Measurements from ENCODE around the gene TBC1D20.
"Not testable (repeated sequence)": the region's sequence is repeated elsewhere in the genome, so short reads cannot be mapped to it uniquely, and the experiment has no call there.

The TBC1D20 gene, protein sequence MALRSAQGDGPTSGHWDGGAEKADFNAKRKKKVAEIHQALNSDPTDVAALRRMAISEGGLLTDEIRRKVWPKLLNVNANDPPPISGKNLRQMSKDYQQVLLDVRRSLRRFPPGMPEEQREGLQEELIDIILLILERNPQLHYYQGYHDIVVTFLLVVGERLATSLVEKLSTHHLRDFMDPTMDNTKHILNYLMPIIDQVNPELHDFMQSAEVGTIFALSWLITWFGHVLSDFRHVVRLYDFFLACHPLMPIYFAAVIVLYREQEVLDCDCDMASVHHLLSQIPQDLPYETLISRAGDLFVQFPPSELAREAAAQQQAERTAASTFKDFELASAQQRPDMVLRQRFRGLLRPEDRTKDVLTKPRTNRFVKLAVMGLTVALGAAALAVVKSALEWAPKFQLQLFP

GRCh38 chr20:462199-462991 is at the start of gene TBC1D20:
Gene TBC1D20 (minus strand): TSS chr20:462533. CDS start chr20:462405, 128 bp downstream.
- DNase-seq = peak; percentile 85 to 86

GRCh38 chr20:510328-511057 is 48.2 kb upstream of the TBC1D20 start:
- DNase-seq = not testable (repeated sequence)

GRCh38 chr20:508364-508787 is 46.0 kb upstream of the TBC1D20 start:
- DNase-seq = not testable (repeated sequence)

DNA sequence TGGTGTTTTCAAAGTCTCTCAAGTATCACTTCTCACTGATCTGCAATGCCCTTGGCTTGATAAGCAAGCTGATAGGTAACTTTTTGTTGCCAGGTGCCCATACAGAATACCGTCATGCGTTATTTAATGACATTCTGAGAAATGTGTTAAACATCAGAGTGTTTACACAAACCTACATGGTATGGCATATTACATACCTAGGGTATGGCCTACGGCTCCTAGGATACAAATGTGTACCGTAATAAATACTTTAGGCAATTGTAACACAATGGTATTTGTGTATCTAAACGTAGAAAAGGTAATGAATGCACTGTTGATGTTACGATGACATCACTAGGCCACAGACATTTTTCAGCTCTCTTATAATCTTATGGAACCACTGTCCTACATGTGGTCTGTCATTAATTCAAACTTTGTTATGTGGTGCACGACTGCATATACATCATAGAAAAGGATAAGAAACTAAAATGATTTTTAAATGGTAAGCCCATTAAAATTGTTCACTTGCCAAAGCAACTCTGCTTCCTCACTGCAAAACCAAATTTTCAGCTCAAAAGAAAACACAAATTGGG is 45.5 kb upstream of the TBC1D20 start:
- DNase-seq = no peak

- DNase-seq = no peak
These were observed 44.8 kb upstream of the TBC1D20 start for GRCh38 chr20:507006-507758.

GRCh38 chr20:504632-505075 is 42.3 kb upstream of the TBC1D20 start:
- DNase-seq = no peak

GRCh38 chr20:503048-503737 is 40.9 kb upstream of the TBC1D20 start:
- DNase-seq = no peak

DNA sequence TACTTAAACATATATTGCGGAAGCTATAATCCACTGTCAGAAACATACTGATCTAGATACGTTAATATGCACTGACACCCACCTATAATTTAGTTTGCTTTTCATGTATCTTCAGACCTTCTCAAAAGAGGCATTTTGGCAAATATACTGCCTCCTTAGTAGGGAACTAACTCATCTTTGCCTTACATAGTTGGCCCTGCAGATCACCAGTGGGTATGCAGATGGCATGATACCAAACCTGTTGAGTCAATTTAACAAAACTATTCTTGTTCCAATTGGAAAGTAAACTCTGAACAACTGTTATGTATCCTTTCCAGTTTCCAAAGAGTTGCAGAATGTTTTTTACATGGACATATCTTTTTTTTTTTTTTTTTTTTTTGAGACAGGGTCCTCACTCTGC is 35.6 kb upstream of the TBC1D20 start:
- DNase-seq = no peak

DNA sequence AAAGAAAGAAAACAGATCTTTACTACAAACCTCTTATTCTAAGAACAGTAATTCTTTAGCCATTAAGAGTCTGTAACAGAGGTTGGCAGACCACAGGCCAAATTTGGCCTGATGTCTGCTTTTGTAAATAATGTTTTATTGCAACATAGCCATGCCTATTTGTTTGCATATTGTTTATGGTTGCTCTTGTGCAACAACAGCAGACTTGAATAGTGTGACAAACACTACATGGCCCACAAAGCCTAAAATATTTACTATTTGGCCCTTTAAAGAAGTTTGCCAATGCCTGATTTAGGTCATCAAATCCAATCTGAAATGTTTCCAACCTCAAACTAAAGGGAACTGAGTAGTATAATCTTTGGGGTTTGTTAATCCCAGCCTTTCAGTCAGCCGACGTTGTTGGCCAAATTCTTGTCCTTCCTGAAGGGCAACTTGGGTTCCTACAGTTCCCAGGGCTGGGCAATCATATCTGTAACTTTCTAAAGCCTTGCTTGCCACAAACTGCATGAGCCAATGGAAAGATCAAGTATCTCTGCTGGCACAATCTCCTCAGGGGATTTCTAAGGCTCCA is 33.9 kb upstream of the TBC1D20 start:
- no peak for DNase-seq

GRCh38 chr20:492159-492558 is 29.8 kb upstream of the TBC1D20 start:
- DNase-seq = no peak

- DNase-seq = no peak
These were observed 25.3 kb upstream of the TBC1D20 start for GRCh38 chr20:487655-488054.

DNA sequence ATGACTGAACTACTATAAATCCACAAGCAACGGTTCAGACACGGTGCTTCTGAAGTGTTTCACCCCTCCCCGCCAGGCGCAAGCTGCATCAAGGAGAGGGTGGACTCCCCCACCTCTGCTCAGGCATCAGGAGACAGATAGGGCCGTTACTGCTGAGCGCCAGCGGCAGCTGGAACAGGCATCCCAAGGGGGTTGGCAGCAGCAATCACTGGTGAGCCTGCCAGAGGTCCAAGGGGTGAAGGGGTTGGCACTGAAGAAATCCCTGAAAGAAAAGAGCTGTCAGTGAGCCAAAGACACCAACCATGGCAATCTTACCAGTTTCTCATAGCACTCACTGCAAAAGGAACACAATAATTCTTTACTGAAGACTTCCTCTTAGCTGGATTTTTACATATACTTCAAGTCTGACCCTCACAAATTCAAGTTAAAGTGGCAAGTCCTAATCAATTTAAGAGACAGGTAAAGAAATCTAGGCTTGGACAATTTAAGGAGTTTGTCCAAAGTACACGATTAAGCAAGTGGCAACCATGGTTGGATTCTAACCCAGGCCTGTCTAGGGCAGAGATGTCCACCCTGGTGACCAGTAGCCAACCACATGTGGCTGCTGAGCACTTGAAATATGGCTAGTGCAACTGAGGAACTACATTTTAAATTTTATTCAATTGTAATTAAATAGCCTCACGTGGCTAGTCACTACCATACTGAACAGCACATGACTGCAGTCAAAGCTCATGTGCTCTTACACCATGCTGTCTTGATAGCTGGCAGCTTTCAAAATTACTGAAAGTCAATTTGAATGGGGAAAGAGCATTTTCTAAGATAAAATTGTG is 21.7 kb upstream of the TBC1D20 start:
- no peak for DNase-seq

GRCh38 chr20:481167-481566 is 18.8 kb upstream of the TBC1D20 start:
- DNase-seq = no peak

DNA sequence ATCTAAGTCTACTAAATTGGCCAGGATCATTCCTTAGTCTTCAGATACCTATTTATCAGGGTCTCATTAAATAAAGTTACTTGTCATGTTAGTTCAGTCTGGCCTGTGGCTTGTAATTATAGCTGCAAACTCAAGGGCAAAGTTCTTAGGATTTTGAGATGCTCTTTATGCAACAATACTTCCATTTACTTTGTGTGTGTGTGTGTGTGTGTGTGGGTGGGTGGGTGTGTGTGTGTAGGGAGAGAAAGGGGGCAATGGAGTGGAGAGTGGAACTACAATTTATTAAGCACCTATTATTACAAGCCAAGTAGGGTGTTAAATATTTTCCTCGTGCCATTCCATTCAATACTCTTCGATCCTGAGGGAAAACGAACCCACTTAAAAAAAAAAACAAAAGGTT is 17.7 kb upstream of the TBC1D20 start:
- DNase-seq = no peak

GRCh38 chr20:479487-479886 is 17.2 kb upstream of the TBC1D20 start:
- DNase-seq = no peak

GRCh38 chr20:478949-479429 is 16.7 kb upstream of the TBC1D20 start:
- DNase-seq = no peak

GRCh38 chr20:478010-478948 is 15.9 kb upstream of the TBC1D20 start:
- no peak for DNase-seq

GRCh38 chr20:476561-477249 is 14.4 kb upstream of the TBC1D20 start:
- DNase-seq = not testable (repeated sequence)

Measured in stimulated activated CD4-positive, alpha-beta T cell treated with anti-CD3 and anti-CD28 coated beads, Interleukin-2, amount 100 ng/mL, for 24 hours (primary cell).